Measurements from ENCODE around the gene STK32C. TPM values are rescaled to one million over a fixed set of nuclear protein-coding genes. Genes with fewer than 3 reads are reported as not detected.
"Not testable (repeated sequence)": the region's sequence is repeated elsewhere in the genome, so short reads cannot be mapped to it uniquely, and the experiment has no call there.

The STK32C gene
- total RNA-seq, 1 donor from 2014 or later = 12.9 TPM

- H3K9me3 Mint-ChIP-seq = peaks cover 6% of the 10 kb centered on the region
- peak; percentile 34 for TF ChIP-seq CTCF (conservative IDR thresholded peaks at IDR 0.05)
- DNase-seq (ENCODE audit: extremely low spot score, unreplicated experiment) = no peak
These were observed 88.3 kb downstream of the STK32C start for GRCh38 chr10:132219486-132219885.

GRCh38 chr10:132216441-132216840 lies 91.3 kb downstream of the STK32C start:
- not testable (repeated sequence) for H3K36me3 Mint-ChIP-seq; H3K27me3 Mint-ChIP-seq; DNase-seq (ENCODE audit: extremely low spot score, unreplicated experiment); H3K4me1 Mint-ChIP-seq (ENCODE audit: unreplicated experiment); H3K27ac Mint-ChIP-seq; H3K4me3 Mint-ChIP-seq
- H3K9me3 Mint-ChIP-seq = peaks cover 11% of the 10 kb centered on the region

More at GRCh38 chr10:132219486-132219885, 88.3 kb downstream of the STK32C start:
- H3K27ac Mint-ChIP-seq = no peak overlapping the region
- peaks cover 4% of the 10 kb centered on the region for H3K36me3 Mint-ChIP-seq
- H3K4me3 Mint-ChIP-seq = no peak overlapping the region
- H3K27me3 Mint-ChIP-seq = no peaks in the 10 kb centered on the region
- no peaks in the 10 kb centered on the region for H3K4me1 Mint-ChIP-seq (ENCODE audit: unreplicated experiment)

GRCh38 chr10:132213917-132214316 lies 93.8 kb downstream of the STK32C start:
- Mint-ChIP-seq H3K36me3 (peaks cover 8% of the 10 kb centered on the region), H3K4me1 (ENCODE audit: unreplicated experiment) (no peaks in the 10 kb centered on the region), H3K27me3 (no peaks in the 10 kb centered on the region), H3K27ac (no peak overlapping the region), H3K4me3 (no peak overlapping the region), H3K9me3 (peaks cover 11% of the 10 kb centered on the region)
- TF ChIP-seq CTCF (conservative IDR thresholded peaks at IDR 0.05) = no peak
- no peak for DNase-seq (ENCODE audit: extremely low spot score, unreplicated experiment)

- Mint-ChIP-seq H3K4me3 (no peak overlapping the region), H3K9me3 (peaks cover 11% of the 10 kb centered on the region), H3K27ac (no peak overlapping the region), H3K27me3 (no peaks in the 10 kb centered on the region), H3K4me1 (ENCODE audit: unreplicated experiment) (no peaks in the 10 kb centered on the region), H3K36me3 (peaks cover 8% of the 10 kb centered on the region)
- TF ChIP-seq CTCF (conservative IDR thresholded peaks at IDR 0.05) = no peak
- no peak for DNase-seq (ENCODE audit: extremely low spot score, unreplicated experiment)
These were observed 94.9 kb downstream of the STK32C start for GRCh38 chr10:132212816-132213215.

- no peak for TF ChIP-seq CTCF (conservative IDR thresholded peaks at IDR 0.05)
- Mint-ChIP-seq H3K27me3 (no peaks in the 10 kb centered on the region), H3K9me3 (peaks cover 6% of the 10 kb centered on the region), H3K36me3 (peaks cover 5% of the 10 kb centered on the region), H3K27ac (no peak overlapping the region), H3K4me3 (no peak overlapping the region), H3K4me1 (ENCODE audit: unreplicated experiment) (no peaks in the 10 kb centered on the region)
- DNase-seq (ENCODE audit: extremely low spot score, unreplicated experiment) = no peak
These were observed 96.5 kb downstream of the STK32C start for GRCh38 chr10:132211246-132211645.

GRCh38 chr10:132210766-132211165 lies 97.0 kb downstream of the STK32C start:
- Mint-ChIP-seq H3K27me3 (no peaks in the 10 kb centered on the region), H3K4me1 (ENCODE audit: unreplicated experiment) (no peaks in the 10 kb centered on the region), H3K36me3 (peaks cover 5% of the 10 kb centered on the region), H3K27ac (no peak overlapping the region), H3K4me3 (no peak overlapping the region), H3K9me3 (peaks cover 6% of the 10 kb centered on the region)
- TF ChIP-seq CTCF (conservative IDR thresholded peaks at IDR 0.05) = no peak
- DNase-seq (ENCODE audit: extremely low spot score, unreplicated experiment) = no peak
